Measurements from ENCODE around the gene DHCR7.
"Not testable (repeated sequence)": the region's sequence is repeated elsewhere in the genome, so short reads cannot be mapped to it uniquely, and the experiment has no call there.

Gene DHCR7

DNA sequence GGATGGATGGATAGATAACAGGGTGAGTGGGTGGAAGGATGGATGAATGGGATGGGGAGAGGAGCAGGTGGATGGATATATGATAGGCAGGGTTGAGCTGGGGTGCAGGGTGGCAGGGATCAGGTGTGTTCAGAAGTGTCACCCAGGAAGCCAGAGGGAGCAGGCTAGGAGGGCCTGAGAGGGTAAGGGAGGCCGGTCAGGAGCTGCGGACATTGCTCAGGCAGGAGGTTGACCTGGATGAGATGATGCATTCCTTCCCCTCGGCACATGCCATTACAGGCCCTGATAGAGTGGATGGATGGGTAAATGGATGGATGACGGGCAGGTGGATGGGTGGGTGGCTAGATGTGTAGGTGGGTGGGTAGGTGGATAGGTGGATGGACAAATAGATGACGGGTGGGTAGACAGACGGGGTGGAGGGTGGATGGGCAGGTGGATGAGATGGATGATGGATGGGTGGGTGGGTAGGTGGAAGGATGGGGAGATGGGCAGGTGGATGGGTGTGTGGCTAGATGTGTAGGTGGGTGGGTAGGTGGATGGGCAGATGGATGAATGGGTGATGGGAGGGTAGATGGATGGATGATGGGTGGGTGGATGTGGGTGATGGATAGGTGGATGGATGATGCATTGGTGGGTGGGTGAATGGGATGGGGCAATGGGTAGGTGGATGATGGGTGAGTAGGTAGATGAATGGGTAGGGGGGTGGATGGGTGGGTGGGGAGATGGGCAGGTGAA lies 8.0 kb downstream of the DHCR7 start:
- DNase-seq (ENCODE audit: low read depth in 3 of 3, low spot score in 1 of 3): no peak

DNA sequence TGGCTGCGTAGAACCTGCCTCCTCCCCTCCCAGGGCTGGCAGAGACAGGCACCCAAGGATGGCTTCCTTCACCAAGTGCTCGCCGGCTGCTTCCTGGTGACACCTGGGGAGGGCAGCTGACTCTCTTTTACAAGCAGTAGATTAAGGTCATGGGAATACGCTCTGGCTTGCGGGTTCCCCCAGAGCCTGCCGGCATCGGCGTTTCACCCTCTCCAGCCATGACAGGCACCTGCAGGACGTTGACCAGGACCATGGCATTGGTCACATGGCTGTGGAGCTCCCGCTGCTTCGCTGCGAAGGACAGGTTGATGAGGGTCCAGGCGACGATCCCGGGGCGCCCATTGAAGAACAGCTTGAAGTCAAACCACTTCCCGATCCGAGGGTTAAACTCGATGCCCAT lies 9.5 kb downstream of the DHCR7 start:
- no peak for DNase-seq (ENCODE audit: low read depth in 3 of 3, low spot score in 1 of 3)

DNA sequence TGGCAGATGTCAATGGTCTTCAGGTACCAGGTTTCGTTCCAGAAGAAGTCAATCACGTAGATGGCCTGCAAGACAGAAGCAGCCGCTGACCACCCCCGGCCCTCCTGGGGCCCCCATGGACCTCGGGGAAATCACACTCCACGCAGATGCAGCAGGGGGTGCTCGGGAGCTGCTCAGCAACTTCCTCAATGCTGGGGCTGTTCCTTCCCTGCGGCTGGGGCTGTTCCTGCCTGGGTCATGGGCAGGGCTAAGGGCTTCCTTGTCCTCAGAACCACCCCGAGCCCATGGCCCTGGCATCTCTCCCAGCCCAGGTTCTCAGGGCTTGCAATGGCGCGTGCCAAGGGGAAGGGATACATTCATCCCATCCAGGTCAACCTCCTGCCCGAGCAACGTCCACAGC lies 10.3 kb downstream of the DHCR7 start:
- DNase-seq (ENCODE audit: low read depth in 3 of 3, low spot score in 1 of 3): no peak

- no peak for DNase-seq (ENCODE audit: low read depth in 3 of 3, low spot score in 1 of 3)
Measured at GRCh38 chr11:71437399-71437798, 10.8 kb downstream of the DHCR7 start.

DNA sequence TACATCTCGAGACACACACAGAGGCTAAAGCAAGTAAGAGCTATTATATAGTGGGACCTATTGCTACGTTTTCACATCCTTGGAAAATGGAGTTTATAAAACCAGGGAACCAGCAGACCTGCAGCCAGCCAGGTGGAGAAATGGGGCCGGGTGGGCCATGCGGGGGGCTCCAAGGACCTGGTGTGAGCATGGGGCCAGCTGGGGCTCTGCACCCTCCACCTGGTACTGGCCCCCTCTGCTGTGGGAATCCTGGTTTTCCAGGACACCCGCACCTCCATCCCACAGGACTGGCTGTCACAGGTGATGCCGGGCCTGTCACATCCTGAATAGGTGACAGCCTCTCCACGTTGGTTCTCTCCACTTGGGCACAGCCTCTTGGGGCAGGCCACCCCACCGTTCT lies 11.3 kb downstream of the DHCR7 start:
- DNase-seq (ENCODE audit: low read depth in 3 of 3, low spot score in 1 of 3): no peak

GRCh38 chr11:71435278-71435951 lies 12.8 kb downstream of the DHCR7 start:
- DNase-seq (ENCODE audit: low read depth in 3 of 3, low spot score in 1 of 3): no peak

- no peak for DNase-seq (ENCODE audit: low read depth in 3 of 3, low spot score in 1 of 3)
Measured at GRCh38 chr11:71434576-71435130, 13.5 kb downstream of the DHCR7 start.

DNA sequence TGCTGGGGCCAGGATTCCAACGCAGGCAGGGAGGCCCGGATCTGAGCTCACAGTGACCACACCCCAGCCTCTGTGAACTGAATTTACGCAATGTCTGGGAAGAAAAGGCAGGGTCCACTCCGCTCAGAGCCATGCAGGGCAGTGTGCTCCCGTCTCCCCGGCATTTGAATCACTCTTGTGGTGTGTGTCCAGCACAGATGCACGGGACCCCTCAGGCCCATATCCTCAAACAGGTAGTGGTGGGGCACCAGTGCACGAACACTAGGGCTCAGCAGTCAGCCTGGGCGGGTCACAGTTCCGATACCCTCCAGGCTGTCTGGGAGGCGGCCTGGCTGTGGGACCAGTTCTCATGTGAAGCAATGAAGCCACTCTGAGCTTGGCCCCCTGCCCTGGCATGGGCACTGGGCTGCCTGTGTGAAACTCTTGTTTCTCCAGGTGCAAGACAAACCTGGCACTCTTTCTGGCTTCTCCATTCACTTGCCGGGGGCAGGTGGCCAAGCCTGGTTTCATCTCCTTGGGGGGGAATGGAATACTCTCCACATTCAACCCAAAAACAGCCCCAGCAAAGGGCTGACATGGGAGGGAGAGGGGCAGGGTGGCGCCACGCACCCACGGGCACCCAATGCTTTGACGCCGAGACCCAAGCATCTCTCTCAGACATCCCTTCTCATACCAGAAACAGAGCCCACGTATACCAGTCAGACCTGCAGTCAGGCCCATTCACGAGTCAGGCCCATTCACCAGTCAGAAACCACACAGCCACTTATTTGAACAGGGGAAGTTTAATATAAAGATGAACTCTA lies 14.3 kb downstream of the DHCR7 start:
- no peak for DNase-seq (ENCODE audit: low read depth in 3 of 3, low spot score in 1 of 3)

DNA sequence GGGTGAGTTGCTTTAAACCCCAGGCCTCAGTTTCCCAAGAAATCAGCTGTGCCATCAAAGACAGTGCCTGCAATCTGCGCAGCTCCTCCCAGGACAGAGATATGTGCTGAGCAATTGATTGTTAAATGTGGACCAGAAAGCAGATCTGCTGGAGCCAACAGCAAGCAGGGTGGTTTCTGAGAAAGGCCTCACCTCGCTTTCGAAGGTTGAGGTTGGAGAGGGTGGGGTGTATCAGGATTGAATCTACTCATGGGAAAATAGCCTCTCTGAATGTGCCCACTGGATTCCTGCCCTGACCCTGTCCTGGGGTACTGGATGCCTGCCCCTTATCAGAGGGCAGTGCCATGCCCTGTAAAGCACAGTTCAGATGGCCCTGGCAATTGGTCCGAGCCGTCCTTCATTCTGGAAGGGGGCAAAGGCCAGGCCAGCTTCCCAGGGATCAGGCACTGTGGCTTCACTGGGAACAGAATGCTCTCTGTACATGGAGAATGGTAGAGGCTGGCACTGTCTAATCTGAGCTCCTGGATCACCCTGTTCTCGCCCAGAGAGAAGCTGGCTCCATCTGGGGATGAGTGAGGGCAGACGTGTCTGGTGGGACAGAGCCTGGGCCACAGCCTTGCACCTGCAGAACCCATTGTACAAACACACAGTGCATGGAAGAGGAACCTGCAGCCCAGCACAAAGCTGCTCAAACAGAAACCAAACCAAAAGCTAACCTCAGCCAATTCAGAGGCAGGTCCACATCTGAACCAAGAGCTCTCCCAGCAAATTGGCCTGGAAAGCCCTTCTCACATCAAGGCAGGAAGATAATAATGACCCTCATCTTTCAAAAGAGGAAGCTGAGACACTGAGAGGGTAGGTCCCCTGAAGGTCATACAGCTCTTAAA lies 15.2 kb downstream of the DHCR7 start:
- no peak for DNase-seq (ENCODE audit: low read depth in 3 of 3, low spot score in 1 of 3)

- no peak for DNase-seq (ENCODE audit: low read depth in 3 of 3, low spot score in 1 of 3)
Measured at GRCh38 chr11:71431271-71431670, 16.9 kb downstream of the DHCR7 start.

DNA sequence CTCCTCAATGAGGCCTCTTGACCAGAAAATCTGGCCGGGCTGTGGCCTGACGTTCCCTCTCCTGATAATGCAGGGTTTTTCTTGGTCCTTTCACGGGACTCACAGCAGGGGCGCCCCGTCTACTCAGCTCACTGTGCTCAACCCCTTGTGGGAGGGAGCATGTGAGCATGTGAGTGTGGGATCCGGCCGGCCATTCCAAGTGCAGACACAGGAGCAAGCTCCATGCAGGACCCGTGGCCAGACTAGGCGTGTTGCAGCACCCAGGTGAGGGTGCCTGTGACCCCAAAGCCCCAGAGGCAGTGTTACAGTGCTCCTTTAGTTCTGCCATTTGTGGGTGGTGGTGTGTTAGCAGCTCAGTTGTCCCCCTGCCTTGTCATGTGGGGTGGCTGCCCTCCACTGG lies 18.0 kb downstream of the DHCR7 start:
- no peak for DNase-seq (ENCODE audit: low read depth in 3 of 3, low spot score in 1 of 3)

- no peak for DNase-seq (ENCODE audit: low read depth in 3 of 3, low spot score in 1 of 3)
Measured at GRCh38 chr11:71429701-71430100, 18.5 kb downstream of the DHCR7 start.

DNA sequence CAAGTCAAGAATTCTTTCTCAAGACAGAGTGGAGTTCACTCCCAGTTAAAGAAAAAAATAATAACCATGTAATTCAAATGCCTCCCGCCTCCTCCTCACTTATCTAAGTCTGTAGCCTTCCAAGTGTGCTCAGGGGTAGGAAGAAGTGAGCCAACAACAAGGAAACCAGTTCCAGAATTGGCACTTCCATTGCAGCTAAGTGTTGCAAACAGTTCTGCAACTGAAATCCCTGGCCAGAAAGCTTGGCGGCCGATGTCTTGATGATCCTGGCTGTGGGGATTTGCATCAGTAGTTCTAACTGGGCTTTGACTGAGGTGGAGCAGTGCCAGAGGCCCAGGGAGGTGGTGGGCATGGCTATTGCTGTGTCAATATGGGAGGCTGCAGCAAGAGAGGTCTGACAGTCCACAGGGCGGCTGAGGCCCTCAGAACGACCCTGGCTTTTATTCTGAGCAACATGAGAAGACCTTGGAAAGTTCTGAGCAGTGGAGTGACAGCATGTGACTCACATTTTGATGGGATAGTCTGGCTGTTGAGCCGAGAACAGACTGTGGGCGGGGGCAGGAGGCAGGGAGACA lies 19.2 kb downstream of the DHCR7 start:
- no peak for DNase-seq (ENCODE audit: low read depth in 3 of 3, low spot score in 1 of 3)

DNA sequence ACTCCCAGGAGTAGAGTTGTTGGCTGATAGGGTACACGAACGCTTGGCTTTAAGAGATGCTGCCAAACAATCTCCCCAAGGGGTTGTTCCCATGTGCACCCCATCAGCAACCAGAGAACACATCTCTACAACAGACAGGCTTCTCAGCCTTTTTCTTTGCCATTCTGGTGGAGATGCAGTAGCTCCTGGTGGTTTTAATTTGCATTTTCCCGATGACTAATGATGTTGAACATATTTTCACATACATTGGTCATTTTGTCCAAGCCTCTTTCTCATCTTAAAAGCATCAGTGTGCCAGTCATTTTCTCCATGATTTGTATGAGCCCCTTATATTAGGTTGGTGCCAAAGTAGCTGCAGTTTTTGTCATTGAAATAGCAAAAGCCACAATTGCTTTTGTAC lies 21.8 kb downstream of the DHCR7 start:
- DNase-seq (ENCODE audit: low read depth in 3 of 3, low spot score in 1 of 3): no peak

DNA sequence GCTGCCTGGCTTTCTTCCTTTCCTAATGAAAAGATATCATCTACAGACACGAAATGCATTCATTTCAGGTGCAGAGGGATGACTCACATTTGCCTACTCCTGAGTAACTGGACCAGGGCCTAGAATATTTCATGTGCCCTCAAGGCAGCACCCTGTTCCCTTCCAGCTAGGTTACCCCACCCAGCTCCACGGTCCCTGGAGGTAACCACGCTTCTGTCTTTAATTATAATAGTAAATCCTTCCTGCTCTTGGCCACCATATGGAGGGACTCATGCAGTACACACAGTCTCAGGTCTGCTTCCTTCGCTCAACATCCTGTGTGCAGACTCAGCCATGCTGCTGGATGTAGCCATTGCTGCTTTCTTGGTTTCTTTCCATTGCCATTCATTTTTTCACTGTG lies 22.3 kb downstream of the DHCR7 start:
- DNase-seq (ENCODE audit: low read depth in 3 of 3, low spot score in 1 of 3): no peak

DNA sequence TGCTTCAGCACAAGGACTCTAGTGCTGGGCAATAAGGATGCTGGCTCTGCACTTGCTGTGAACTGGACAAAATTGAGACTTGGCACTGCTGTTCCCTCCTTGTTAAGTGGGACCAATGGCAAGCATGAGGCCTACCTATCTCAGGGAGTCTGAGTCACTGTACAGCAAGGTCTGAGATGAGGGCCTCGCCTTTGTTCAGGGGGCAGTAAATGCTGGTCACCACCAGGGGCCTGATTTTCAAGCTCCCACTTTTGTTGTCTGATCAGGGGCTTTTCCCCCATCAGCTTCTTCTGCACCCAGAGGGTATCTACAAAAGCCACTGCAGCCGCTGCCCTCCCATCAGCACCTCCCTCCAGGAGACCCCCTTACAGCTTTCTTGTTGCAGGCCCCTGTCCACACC lies 22.8 kb downstream of the DHCR7 start:
- DNase-seq (ENCODE audit: low read depth in 3 of 3, low spot score in 1 of 3): no peak

DNA sequence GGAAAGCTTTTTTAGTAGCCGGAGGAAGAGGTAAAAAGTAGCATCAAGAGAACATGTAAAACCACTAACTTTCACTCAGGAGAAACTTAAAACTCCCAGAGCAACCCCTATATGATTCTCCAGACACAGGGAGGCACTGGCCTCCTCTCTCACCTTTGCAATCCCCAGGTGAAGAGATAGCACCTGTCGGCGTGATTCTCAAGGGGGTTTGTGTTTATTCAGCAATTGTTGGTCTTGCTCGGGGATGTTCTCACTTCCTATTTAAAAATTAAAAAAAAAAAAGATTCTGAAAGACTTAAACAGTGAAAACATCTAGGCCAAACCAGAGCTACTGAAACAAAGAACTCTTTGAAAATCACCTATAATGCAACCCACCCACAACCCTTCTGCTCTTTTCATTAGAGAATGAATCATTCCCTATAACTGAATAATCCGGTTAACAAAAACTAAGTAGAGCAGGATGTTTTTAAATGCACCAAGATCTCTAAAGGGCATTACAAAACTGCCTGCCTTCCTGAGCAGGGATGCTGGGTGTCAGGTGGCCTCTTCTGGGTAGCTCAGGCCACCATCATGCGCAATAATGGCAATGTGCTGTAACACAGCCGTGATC lies 24.9 kb downstream of the DHCR7 start:
- DNase-seq (ENCODE audit: low read depth in 3 of 3, low spot score in 1 of 3): no peak

DNA sequence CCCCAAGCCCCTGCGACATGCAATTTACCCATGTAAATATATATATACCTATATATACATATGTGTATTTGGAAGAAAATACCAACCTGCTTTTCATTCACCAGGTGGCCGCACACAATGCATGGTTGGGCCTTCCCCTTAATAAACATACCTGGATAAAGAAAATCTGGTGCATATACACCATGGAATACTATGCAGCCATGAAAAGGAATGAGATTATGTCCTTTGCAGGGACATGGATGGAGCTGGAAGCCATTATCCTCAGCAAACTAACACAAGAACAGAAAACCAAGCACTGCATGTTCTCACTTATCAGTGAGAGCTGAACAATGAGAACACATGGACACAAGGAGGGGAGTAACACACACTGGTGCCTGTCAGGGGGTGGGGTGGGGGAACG lies 25.9 kb downstream of the DHCR7 start:
- not testable (repeated sequence) for DNase-seq (ENCODE audit: low read depth in 3 of 3, low spot score in 1 of 3)

- DNase-seq (ENCODE audit: low read depth in 3 of 3, low spot score in 1 of 3): no peak
Measured at GRCh38 chr11:71421392-71421950, 26.7 kb downstream of the DHCR7 start.
